Measurements from ENCODE around the gene ZNF564.
A peak's percentile ranks its signal among the peaks of the same experiment; 100 is the strongest.
"Not testable (repeated sequence)": the region's sequence is repeated elsewhere in the genome, so short reads cannot be mapped to it uniquely, and the experiment has no call there.

ZNF564 gene

DNA sequence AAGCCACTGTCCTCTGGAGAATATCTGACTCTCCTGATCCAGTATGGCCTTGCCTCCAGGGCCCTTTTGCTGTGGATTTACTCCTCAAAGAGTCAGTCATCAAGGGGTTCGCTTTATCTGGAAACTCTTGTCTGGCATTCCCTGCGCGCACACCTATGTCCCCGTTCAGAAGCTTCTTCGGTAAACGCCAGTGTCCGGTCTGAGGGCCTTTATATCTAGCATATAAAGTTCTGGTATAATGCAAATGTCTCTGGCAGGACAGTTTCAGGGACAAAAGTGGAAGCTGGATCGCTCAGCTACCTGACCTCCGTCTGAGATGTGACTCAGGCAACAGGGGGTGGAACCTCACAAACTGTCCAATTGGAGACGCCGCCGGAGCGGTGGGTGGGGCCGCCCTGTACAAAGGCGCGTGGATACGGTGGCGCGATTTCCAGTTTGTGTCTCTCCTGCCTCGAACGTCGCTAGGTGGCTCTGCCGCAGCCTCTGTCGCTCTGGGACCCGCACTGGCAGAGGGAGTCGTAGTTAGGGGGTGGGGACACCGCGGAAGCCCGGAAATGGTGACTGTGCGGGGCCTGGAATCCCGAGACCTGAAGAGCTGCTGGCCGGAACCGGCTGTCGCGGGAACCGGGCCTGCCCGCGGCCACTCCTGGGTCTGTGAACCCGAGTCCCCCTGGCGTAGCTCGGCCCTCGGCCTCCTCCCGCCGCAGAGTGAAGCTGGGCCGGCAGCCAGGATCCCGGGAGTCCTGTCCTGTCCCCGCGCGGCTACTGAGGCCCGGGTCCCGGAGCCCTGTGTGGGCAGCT lies 56.1 kb downstream of the ZNF564 start:
- peak; percentile 92 for DNase-seq

DNA sequence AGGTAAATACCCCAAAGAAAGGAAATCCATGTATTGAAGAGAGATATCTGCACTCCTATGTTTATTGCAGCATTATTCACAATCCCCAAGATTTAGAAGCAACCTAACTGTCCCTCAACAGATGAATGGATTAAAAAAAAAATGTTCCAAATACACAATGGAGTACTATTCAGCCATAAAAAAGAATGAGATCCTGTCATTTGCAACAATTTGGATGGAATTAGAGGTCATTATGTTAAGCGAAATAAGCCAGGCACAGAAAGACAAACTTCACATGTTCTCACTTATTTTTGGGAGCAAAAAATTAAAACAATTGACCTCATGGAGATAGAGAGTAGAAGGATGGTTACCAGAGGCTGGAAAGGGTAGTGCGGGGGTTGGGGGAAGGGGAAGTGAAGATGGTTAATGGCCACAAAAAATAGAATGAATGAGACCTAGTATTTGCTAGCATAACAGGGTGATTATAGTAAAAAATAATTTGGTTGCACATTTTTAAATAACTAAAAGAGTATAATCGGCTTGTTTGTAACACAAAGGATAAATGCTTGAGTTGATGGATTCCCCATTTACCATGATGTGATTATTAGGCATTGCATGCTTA lies 56.9 kb downstream of the ZNF564 start:
- DNase-seq: no peak

DNA sequence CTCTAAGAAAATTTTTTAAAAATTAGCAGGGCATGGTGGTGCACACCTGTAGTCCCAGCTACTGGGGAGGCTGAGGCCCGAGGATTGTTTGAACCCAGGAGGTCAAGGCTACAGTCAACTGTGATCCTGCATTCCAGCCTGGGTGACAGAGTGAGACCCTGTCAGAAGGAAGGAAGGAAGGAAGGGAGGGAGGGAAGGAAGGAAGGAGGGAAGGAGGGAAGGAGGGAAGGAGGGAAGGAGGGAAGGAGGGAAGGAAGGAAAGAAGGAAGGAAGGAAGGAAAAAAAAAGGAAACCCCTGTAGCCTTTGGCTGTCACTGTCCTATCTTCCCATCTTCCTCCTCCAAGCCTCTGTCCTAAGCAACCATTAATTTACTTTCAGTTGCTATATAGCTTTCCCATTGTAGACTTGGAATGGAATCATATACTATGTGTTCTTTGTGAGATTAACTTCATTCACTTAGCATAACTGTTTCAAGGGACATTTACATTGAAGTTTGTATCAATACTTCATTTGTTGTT lies 65.0 kb downstream of the ZNF564 start:
- not testable (repeated sequence) for DNase-seq

DNA sequence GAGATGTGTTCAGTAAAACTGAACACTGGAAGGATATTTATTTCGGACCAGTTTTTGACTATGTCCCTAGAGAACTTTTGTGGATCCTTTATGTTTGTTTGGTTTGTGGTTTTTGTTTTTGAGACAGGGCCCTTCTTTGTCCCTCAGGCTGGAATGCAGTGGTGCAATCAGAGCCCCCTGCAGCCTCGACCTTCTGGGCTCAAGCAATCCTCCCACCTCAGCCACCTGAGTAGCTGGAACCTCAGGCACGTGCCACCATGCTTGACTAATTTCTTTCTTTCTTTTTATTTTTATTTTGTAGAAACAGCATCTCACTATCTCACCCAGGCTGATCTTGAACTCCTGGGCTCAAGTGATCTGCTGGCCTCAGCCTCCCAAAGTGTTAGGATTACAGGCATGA lies 65.7 kb downstream of the ZNF564 start:
- no peak for DNase-seq

DNA sequence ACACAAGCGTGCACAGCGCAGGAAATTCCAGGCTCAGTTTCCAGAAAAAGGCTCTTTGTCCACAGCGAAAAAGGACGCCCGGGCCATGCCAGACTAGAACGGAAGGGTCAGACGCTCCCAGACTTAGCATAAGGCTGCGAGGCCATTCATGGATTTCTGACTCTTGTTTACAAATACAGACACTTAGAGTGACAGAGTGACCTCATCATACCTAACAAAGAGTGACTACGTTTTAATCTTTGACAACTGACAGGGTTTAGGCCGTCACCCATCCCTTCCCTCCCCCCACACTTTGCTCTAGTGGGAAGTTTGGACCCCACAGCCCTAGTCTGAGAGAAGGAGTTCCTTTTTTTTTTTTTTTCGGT lies 66.2 kb downstream of the ZNF564 start:
- no peak for DNase-seq

DNA sequence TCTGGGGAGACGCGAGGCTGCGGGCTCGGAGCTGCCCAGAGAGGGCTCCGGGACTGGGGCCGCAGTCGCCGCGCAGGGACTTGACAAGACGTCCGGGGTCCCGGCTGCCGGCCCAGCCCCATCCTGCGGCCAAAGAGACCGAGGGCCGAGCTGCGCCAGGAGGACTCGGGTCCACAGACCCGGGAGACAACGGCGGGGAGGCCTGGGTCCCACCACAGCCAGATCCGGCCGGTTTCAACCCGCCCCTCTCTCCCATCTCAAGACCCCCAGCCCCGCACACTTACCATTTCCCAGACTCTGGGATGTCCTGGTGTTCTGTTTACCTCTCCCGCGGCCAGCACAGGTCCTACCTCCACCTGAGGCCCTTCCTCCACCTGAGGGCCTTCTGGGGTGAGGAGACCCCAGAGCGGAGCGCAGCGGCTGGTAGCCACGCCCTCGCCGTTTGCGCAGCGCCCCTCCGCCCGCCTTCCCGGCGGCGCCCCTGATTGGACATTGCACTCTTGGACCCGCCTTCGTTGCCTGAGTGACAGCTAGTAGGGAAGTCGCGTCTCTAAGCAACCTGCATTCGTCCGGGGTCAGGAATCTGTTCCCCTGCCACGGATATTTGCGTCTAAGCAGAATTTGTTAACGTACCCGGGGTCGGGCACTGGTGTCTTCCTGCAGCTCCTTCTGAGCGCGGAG lies 66.8 kb downstream of the ZNF564 start, which contains the start of gene ZNF709:
ZNF709 (minus strand) TSS at position 446 of the 681 bp plus-strand sequence; CDS start at position 287, 159 bp downstream.
- DNase-seq: peak; percentile 85

DNA sequence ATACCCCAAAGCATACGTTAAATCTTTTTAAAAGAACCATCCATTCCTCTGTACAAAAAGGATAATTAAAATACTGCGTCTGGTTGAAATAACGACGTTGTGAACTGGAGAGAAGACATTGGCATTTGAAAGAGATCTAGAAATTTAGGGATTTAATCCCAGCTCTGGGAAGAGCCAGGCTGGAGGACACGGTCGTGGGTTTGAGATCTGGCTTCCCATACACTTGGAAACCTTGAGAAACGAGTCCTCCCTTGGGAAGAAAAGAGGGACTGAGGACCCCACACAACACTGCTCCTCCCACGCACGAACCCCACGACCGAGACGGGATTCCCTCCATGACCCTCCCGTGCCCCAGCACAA lies 67.3 kb downstream of the ZNF564 start:
- DNase-seq: no peak

DNA sequence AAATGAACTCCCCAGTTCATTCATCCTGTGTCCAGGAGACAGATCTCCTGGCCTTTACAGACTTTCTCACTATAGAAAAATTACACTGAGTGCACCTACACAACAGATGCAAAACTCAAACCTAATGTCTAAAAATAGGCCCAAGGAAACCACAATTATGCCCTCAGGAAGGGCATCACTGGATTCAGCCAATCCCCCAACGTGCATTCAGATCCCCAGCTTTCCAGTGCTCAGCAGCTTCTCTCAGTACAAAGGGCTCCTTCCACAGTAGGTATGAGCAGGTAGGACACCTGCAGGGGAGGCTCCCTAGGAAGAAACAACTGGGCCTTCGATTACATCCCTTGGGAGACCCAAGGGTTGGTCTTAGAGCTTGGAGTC lies 68.8 kb downstream of the ZNF564 start:
- no peak for DNase-seq

DNA sequence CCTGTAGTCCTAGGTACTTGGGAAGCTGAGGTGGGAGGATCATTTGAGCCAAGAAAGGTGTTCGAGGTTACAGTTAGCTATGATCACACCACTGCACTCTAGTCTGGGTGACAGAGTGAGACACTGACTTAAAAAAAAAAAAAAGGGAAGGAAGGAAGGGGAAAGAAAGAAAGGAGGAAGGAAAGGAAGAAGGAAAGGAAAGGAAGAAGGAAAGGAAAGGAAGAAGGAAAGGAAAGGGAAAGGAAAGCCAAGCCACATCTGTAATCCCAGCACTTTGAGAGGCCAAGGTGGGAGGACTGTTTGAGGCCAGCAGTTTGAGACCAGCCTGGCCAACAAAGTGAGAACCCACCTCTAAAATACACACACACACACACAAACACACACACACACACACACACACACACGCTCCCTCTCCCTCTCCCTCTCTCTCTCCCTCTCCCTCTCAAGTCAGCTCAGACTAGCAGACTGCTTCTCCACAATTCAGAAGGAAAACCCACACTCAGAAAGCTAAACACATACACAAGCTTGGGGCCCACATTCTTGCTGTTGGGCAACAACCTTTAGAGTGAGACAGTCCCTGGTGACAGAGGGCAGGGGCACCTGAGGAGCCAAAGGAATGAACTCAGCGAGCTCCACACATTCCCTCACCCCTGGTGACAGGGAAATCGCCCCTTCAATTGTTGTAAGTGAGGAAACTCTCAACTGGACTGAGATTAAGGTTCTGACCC lies 69.3 kb downstream of the ZNF564 start:
- no peak for DNase-seq

DNA sequence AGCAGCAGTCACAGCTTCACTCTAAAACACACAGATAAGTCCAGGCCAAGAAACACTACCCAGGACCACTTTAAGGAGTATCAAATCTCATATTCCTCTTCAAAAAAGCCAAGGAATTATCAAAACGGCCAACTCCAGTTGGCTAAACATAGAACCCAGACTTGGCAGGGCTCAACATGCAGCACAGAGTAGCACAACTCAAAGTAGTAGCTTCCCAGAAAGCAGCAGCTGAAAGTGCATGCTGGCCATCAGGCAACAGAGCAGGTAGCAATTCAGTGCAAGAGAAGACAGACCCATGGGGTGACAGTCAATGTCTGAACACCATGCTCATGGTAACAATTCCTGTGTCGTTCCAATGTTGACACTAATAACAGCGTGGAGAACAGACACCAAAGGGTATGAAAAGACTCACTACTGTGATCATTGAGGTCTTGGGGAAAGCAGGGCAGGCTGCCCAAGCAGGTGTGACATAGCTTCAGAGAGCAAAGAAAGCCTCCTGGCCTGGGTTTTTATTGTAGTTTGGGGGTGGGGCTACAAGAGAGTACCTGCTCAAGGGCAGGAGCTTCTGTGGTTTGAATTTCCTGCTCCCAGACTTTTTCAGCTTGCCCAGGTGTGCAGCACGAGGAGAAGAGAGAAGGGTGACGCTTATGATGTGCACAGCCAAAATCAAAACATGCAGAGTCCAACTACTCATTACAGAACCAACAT lies 72.9 kb downstream of the ZNF564 start:
- no peak for DNase-seq
